DOHH2 (cell line): ENCODE results near the gene BLOC1S5.

ENCODE experiments used
- EZH2phosphoT487 ChIP-seq: fragments of 200-600 bp; sonication (generic); IDR thresholded peaks from 2 replicates; pipeline ENCODE4 v1.6.1; 2017; ENCODE audit warnings: borderline replicate concordance, mild to moderate bottlenecking, antibody characterized with exemption, low read length, moderate library complexity, mixed read lengths
- TF ChIP-seq, protein P1 (sequence below): fragments of 200-600 bp; sonication (generic); IDR thresholded peaks from one replicate; pipeline ENCODE4 v1.5.1; 2014; ENCODE audit warnings: antibody characterized with exemption, mild to moderate bottlenecking, low read depth, low read length; ENCODE audit not compliant: poor library complexity, severe bottlenecking

DNA sequence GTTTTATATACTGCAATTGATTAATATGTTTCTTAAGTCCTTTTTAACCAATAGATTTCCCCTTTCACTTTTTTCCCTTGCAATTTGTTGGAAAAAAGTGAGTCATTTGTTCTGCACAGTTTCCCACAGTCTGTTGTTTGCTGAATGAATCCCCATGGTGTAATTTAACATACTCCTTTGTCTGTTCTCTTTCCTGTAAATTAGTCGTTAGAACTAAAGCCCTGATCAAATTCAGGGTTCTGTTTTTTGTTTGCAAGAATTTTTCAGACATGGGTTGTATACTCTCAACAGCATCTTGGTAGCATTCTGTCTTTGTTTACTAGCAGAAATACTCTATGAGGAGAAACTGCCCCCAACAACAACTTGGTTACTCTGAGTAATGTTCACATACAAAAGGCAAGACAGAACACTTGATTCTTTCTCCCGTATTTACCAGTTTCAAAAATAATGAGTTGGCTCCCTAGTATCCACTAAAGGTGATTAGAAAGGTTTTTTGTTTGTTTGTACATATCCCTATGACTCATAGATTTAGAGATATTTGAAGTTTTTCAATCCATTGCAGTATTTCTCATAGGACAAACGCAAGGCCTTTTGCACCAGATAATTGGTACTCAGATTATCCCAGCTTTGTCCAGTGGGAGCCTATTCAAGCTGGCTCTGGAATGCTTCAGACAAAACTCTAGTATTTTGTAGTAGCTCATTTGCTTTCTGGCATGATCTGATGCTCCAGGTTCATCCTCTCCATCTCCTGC is 16.5 kb downstream of the BLOC1S5 start:
- TF ChIP-seq, protein P1, sequence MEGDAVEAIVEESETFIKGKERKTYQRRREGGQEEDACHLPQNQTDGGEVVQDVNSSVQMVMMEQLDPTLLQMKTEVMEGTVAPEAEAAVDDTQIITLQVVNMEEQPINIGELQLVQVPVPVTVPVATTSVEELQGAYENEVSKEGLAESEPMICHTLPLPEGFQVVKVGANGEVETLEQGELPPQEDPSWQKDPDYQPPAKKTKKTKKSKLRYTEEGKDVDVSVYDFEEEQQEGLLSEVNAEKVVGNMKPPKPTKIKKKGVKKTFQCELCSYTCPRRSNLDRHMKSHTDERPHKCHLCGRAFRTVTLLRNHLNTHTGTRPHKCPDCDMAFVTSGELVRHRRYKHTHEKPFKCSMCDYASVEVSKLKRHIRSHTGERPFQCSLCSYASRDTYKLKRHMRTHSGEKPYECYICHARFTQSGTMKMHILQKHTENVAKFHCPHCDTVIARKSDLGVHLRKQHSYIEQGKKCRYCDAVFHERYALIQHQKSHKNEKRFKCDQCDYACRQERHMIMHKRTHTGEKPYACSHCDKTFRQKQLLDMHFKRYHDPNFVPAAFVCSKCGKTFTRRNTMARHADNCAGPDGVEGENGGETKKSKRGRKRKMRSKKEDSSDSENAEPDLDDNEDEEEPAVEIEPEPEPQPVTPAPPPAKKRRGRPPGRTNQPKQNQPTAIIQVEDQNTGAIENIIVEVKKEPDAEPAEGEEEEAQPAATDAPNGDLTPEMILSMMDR = no peak
- no peak for TF ChIP-seq EZH2phosphoT487
